ENCODE measurements around the gene ORMDL2.

DNA sequence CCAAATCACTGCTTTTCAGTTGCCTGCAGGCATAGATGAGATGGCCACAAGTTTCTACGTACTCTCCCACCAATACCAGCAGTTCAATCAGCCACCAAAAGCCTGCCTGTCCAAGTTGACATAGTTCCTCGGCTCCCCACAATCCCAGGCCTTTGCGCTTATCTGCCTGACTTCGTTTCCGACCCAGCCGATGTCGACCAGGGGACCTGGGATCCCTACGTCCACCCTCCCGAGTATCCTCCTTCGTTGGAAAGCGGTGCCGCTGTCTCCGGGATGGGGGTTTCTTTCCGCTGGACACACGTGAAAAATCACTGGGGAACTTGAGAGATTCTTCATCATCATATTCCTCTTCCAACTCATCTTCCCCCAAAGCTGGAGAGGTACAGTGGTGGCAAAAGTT, 10.0 kb downstream of the ORMDL2 start:
- TF ChIP-seq EZH2phosphoT487 (IDR thresholded peaks at IDR 0.05; ENCODE audit: low read depth) = no peak
- TF ChIP-seq, protein P1, sequence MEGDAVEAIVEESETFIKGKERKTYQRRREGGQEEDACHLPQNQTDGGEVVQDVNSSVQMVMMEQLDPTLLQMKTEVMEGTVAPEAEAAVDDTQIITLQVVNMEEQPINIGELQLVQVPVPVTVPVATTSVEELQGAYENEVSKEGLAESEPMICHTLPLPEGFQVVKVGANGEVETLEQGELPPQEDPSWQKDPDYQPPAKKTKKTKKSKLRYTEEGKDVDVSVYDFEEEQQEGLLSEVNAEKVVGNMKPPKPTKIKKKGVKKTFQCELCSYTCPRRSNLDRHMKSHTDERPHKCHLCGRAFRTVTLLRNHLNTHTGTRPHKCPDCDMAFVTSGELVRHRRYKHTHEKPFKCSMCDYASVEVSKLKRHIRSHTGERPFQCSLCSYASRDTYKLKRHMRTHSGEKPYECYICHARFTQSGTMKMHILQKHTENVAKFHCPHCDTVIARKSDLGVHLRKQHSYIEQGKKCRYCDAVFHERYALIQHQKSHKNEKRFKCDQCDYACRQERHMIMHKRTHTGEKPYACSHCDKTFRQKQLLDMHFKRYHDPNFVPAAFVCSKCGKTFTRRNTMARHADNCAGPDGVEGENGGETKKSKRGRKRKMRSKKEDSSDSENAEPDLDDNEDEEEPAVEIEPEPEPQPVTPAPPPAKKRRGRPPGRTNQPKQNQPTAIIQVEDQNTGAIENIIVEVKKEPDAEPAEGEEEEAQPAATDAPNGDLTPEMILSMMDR (IDR thresholded peaks at IDR 0.05; ENCODE audit: low read depth, low read length) = no peak

All from OCI-LY3 (cell line).